Stimulated activated CD8-positive, alpha-beta memory T cell treated with anti-CD3 and anti-CD28 coated beads, Interleukin-12 subunit alpha, Interleukin-12 subunit beta, amount 100 ng/mL, for 24 hours (primary cell): ENCODE results near the gene SHC3.

Source experiments
- DNase-seq: peaks from one replicate; pipeline ENCODE4 v3.0.0-alpha.2; 2020; ENCODE audit errors: extremely low read depth

The SHC3 gene

DNA sequence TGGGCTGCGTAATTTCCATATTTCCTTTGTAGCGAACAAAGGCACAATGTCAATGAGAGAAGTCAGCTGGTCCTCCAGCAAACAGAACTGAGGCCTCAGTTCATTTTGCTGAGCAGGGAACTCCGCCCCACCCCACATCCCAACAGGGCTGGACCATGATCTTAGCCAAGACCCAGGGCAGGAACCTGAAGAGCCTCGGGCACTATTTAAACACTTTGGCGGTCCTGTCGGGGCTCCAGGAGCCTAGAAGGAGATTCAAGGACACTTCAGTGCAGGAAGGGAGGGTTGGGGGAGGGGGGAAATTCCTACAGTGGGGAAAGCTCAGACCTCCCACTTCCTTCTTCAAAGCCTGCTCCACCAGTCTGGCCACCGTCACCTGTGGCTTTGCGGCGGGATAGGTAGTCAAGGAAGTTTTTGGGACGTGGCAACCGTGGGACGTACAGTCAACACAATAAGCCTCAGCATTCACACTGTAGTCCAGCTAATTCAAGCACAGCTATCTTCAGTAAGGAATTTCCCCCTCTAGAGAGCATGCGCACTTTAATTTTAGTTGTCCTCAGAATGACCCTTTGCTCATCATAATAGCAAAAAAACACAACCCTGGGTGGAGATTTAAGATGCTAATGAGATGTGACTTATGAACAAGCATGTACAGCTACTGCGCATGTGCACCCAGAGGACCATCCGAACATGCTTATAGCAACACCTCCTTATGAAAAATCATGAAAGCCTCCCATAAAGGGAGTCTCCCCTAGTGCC lies 156.4 kb downstream of the SHC3 start:
- no peak for DNase-seq

- DNase-seq: no peak
These were observed 157.3 kb downstream of the SHC3 start for GRCh38 chr9:89021154-89021803.

DNA sequence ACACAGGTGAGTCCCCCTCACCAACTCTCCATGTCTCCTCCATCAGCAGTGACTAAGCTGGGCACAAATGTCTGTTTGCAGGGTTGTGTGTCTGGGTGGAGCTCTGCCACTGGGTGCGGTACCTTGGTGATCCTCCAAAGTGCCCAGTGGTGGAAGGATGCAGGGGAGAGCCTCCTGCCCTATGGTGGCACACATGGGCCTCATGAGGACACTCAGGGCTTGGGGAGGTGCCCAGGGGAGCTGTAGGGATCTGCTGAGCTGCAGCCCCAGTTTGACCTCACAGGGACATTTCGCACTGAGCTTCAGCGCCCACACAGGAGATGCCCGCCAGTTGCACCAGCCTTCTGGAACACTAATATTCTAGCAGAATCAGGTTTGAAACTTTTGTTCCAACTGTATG lies 157.9 kb downstream of the SHC3 start:
- no peak for DNase-seq

DNA sequence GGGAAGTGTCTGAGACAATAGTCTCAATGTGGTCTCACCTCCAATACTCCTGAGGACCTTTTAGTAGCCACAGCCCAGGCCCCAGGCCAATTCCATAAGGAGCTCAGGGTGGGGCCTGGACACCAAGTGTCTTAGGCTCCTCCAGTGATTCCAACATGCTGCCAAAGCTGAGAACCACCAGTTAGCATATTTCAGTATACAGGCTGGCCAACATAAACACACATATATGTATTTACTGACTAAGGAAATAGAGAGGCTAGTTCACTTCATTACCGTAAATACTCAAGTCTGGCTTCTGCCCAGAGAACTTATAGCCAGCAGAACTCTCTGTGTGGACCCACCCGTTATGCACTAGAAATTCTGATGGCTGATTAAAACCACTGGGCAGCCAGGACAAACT lies 163.3 kb downstream of the SHC3 start:
- DNase-seq: no peak

DNA sequence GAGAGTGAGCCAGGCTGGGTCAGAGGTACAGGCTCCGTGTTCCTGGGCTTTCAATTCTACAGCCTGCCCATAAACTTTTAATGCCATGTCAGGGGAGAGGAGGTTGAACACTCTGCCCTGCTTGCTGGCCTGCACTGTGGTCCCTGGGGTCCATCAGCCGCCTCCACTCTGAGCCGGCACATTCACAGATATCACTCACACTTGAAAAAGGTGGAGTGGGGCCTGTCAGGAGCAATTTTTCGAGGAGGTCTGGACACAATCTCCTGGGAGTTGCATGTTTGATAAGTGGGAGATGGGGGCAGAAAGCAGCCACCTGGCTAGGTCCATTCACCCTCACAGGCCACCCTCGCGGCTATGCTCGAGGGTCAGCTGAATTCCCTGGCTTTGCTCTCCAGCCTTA lies 164.5 kb downstream of the SHC3 start:
- no peak for DNase-seq

DNA sequence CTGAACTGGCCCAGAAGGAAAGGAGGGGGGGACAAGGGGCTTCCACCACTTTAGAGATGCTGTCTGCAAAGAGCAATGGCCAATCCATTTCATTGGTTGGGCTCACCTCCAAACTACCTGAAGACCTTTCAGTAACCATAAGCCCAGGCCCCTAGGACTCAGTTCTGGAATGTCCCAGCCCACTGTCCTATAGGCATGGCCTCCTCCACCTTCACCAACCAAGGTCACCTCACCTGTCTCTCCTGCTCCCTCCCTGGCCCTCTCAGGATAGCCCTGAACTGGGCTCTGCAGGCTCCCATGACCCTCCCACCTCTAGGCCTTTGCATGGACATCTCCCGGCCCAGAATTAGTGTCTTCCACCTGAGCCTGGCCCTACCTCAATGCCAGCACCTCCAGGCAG lies 165.0 kb downstream of the SHC3 start:
- DNase-seq: no peak

DNA sequence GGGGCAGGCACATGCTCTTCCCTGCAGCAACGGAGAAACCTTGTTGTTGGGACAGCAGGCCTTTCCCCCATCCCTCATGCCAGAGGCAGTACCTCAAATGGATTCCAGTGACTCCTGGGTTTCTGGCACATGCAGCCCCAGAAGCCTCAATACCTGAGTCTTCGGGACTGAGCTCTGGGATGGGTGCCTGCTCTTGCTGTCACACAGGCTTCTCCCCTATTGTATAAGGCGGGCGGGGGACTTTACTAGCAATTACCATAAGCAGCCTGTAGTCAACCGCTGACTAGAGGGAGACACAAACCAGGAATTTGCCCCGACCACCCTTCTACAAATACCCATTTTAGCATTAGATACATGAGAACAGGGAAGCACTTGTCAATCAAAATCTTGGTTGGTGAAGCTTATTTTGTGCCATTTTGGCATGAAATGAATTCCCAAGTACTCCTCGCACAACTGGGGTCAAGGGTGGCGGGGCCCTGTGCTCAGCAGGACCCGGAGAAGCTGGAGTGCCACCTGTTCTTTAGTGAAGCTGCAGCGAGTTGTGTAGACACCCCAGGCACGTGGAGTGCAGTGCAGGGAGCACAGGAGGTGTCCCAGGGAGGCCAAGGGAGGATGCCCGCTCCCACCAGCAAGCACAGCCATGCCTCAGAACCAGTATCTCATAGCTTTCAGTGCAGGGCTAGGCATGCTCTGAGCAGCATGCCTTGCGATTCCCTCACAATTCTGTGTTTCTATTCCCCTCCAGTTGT lies 166.2 kb downstream of the SHC3 start:
- DNase-seq: no peak

DNA sequence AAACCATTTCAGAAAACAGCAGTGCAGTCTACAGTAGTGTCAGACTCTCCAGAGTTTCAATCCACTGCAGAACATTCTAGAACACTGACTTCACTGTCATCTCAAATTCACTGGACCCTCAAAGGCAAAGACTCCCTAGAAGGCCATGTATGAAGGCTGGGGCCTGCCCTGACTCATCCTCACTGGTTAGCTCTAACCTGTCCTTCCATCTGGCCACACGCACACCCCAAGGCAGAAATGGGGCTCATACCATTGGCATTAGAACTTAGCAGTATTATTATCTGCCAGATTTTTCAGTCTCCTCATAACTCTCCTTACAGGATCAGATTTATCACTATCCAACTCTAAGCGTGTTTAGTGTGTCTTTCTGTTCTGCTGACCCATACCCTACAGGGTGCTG lies 166.9 kb downstream of the SHC3 start:
- no peak for DNase-seq

GRCh38 chr9:89010526-89011111 lies 168.0 kb downstream of the SHC3 start:
- no peak for DNase-seq

DNA sequence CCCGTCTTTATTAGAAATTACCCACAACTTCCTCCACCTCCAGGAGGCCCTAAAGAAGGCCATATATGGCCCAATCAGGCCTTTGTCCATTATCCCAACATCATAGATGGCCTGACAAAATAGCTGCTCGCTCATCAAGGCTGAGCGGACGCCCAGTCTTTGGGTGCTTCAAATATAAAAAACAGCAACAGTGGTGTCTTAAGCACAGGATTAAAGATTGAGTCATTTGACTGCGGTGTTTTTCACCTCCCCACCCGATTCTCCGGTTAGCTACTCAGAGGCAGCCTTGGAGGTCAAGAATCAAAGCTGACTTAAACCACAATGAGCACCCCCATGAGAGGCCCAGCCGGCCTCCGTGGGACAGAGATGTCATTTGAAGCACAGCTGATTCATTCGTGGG lies 168.6 kb downstream of the SHC3 start:
- no peak for DNase-seq

DNA sequence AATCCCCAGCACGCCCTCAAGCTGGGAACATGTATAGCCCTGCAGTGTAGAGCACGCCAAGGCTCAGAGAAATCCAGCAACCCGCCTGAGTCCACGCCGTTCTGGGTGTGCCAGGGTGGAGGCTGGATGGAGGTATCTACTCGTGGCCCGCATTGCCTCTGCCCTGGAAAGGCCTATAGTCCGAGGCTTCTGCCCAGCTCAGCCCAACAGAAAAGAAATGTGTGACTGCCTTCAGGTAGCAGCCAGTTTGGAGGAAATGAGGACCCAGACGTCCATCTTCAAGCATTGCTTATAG lies 169.1 kb downstream of the SHC3 start:
- no peak for DNase-seq

DNA sequence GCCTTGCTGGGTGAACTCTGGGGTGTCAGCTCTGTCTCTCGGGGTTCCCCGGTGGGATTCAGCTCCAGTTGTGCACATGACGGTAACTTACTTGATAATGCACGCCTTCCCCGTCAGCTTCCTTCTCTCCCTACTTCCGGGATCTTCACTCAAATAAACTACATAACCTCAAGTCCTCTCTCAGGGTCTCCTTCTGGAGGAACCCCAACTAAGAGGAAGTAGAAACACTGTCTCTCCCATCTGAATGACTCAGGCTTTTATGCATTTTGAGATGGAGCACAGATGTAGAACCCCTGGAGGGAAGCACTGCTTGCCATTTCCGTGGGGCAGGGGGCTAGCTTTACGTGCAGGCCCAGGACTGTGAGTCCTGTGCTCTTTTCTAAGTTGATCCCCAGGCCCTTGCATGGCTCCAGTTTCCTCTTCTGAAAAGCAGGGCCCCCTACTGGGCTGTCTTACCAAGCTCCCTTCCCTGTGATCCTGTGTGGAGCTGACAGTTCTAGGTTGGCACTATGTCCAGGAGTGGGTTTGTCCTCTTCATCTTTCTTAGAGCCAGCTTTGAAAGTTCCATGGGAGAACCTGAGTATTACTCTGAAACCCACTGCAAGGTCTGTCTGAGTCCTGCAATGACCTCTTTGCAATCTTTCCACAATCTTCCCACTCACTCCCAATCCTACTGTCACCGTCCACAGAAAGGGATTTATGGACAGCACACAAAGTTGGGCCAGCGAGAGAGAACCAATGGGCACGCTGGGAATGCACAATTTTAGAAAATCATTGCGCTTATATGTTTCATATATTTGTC lies 169.7 kb downstream of the SHC3 start:
- DNase-seq: no peak

DNA sequence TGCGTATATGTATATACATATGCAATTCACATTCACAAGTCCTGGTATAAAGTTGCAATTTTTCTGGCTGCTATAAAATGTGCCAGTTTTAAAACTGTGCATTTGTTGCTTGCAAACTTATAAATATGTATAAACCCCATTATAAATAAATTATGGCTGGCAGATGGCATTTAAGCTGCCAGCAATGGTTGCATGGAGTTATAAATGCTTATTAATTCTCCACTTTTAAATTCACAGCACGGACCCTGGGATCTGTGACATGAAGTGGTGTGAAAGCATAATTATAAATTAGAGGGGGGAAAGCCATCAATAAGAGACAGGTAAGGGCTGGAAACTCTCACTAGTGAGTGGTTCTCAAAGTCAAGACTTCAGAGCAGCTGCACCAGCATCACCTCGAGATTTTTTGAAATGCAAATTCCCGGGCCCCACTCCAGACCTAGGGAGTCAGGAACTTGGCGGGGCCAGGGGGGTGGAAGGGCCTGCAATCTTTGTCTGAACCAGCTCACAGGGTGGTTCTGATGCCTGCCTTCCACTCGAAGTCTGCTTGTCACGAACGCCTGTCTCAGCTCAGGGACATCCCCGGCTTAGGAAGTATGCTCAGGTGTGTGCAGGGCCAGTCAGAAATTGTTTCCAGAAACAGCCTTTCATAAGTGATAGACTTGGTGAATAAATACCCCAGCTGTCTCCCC lies 170.4 kb downstream of the SHC3 start:
- no peak for DNase-seq

GRCh38 chr9:89006996-89007967 lies 171.3 kb downstream of the SHC3 start:
- DNase-seq: no peak

- DNase-seq: no peak
These were observed 172.4 kb downstream of the SHC3 start for GRCh38 chr9:89006267-89006666.

- no peak for DNase-seq
These were observed 173.3 kb downstream of the SHC3 start for GRCh38 chr9:89005323-89005722.

DNA sequence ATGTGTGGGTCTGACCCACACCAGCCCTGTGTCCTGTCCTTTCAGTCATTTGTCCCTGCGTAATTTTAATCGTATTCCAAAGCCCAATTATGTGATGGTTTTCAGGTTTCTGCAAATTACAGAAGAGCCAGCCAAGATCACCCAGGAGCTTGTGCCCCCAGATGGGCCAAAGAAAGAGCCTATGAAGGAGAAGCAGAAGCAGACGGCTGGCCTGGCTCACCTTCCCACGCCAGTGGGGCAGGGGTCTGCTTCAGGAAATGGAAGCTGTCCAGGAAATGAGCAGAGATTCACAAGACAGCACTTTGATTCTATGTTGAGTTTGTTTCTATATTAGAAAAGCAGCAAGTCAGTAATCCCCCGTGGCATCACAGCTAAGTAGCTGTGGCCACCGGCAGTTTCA lies 175.6 kb downstream of the SHC3 start:
- DNase-seq: no peak

DNA sequence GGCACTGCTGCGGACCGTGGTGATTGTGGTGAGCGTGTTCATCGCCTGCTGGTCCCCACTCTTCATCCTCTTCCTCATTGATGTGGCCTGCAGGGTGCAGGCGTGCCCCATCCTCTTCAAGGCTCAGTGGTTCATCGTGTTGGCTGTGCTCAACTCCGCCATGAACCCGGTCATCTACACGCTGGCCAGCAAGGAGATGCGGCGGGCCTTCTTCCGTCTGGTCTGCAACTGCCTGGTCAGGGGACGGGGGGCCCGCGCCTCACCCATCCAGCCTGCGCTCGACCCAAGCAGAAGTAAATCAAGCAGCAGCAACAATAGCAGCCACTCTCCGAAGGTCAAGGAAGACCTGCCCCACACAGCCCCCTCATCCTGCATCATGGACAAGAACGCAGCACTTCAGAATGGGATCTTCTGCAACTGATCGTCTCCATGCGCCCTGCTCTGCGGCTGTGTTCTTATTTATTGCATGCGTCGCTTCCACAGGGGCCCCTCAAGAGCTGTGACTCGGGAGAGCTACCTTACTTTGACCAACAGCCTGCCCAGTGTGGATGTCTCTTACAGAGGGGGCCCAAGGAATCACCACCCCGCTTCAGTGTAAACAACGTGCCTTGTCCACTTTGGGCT lies 176.6 kb downstream of the SHC3 start:
- no peak for DNase-seq
